Activated CD4-positive, alpha-beta T cell treated with anti-CD3 and anti-CD28 coated beads for 4 hours (primary cell): Measurements from ENCODE around the gene KCNQ1OT1.

Experiments used
- DNase-seq, 2 donors: peaks; one replicate each; pipeline ENCODE4 v3.0.0-alpha.2; 2020

KCNQ1OT1 gene

GRCh38 chr11:2580061-2580421 is 119.8 kb downstream of the KCNQ1OT1 start:
- DNase-seq: no peak

GRCh38 chr11:2579315-2580060 is 120.3 kb downstream of the KCNQ1OT1 start:
- no peak for DNase-seq

DNA sequence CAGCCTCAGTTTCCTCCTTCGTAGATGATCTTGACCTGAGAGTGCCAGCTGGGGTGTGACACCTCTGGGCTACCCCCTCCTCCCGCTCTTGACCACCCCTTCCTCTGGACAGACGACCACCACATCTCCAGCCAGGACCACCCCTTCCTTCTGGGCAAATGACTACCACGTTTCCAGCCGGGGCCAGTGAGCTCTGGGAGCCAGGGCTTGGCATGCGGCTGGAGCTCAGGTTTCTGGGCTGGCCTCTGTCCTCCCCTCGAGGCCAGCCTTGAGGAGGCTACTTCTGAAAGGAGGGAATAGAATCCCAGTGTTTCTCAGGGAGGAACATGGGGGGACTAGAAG is 120.9 kb downstream of the KCNQ1OT1 start:
- DNase-seq: no peak

GRCh38 chr11:2577991-2578928 is 121.5 kb downstream of the KCNQ1OT1 start:
- no peak for DNase-seq

DNA sequence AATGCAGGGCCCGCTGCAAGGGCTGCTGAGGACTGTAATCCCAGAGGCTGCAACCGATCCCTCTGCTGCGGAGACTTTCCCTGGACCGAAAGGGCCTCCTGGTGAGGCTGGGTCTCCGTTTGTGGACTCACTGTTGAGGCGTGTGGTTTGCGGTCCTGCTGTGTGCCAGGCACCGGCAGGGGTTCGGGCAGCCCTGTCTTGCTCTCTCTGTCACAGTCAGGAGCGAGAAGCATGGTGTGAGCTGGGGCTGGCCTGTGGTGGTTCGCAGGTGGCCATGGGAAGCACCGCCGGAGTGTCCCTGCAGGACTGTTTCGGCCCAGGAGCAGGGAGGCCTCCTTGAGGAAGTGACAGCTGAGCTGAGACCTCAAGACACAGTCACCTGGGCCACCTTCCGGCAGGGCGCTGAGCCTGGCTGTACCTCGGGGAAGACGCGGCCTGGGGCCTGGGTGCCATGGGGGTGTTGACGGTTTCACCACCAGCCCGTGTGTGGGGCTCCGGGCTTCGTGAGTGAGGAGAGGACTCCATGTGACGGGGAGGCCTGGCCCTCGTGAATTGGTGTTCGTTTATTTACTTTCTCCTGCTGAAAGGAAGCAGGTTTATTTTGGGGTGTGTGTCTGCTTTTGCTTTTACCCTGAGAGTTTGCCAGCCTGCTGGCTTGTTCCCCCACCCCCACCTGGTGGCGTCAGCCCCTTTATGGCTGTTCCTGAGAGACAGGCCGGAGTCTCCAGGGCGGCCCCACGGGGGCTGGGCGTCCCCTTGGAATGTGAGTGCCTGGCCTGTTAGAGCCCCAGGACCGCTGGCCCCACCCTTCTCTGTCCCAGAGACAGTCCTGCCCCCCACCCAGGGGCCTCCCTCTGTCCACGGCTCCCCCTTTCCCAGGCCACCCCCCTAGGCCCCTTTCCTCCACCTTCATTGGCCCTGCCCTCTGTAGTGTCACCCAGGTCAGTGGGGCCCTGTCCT is 122.5 kb downstream of the KCNQ1OT1 start:
- DNase-seq: no peak

DNA sequence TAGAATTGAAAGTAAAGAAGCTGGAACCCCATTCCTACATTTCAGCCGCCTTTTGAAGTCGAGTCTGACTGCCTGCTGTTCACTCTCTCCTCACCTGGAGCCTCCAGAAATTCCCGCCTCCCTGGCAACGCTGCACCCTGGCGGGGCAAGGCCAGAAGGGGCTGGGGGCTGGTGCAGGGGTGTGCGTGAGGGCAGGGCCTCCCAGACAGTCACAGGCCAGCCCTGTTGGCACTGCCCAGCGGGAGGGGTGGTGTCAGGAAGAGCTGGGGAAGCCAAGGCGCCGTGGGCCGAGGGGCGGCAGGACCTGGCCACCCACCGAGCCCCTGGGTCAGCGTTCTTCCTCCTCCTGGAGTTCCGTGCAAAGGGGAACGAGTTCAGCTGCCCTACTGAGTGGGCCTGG is 123.2 kb downstream of the KCNQ1OT1 start:
- DNase-seq: no peak

DNA sequence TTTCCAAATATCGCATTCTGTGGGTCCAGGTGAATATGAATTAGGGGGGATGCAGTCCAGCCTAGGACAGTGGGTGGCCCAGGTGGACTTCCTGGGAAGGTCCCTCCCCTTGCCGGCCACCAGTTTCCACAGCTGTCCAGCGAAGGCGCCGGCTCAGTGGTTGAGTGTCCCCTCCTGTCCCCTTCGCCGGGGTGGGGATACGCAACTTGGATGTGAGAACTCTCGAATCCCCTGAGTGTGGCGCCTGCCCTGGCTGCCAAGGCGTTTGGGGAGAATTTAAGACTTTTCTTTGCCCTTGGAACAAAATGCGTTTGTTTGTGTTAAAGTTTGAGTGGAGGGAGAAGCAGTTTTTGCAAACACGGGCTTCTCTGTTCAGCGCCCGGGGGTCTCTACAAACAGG is 123.7 kb downstream of the KCNQ1OT1 start:
- DNase-seq: no peak

GRCh38 chr11:2575591-2576051 is 124.2 kb downstream of the KCNQ1OT1 start:
- DNase-seq: no peak

DNA sequence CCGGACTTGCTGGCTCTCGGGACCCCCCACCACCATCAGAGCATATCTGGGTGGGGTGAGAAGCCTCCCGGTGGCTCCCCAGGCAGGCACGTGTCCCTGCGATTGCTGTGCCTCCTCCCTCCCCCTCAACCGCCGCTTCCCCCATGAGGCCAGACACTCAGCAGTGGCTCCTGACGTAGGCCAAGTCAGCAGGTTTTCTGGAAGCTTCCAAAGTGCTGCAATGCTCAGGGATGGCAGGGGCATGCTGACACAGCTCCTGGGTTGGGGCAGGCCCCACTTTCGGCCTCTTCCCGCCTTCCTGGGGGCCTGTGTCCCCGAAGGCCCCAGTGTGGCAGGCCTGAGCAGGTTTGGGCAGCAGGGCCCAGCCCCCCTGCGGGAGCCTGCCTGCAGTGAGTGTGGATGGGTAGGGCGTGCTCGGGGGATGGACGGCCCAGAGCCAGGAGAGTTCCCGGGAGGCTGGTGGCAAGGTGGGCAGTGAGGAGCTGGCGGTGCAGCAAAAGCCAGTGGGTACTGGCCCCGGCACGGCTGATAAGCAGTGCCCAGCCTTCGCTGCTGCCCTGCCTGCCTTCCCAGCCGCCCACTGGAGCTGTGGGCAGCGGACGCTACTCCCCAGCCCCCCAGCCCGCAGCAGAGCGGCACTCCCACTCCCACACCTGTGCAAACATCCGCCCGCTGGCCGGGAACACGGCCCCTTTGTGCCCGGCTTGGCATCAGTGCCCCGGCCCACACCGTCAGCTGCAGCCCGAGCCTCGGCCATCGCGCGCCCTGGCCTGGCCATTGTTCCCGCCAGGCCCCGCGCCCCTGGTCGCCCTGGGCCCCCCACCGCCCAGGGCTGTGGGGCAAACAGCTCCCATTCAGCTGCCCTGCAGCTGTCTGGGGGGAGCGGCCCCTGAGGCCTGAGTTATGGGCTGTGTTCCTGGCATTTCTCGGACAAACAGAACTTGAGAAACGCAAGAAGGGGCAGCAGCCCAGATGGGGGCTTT is 125.0 kb downstream of the KCNQ1OT1 start:
- no peak for DNase-seq

DNA sequence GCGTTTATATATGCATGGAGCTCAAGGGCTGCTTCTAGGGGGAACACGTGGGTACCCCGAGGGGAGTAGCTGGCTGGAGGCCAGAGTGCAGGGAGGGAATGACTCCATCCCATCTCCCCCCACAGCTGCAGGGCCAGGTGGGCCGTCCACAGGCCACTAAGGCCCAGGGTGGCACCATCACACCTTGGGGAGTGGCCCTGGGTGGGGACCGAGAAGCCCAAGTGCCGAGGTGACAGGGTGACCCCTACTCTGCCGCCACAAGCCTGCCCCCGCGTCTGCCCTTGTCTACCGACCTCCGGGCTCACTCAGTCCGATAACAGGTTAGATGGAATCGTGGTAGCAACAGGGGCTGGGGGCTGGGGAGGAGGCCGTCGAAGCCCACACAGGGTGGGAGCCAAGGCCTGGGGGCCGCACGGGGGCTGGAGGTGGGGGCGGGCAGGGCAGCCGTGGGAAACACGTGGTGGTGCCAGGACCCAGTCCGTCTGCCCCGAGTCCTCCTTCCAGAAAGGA is 125.7 kb downstream of the KCNQ1OT1 start:
- no peak for DNase-seq

DNA sequence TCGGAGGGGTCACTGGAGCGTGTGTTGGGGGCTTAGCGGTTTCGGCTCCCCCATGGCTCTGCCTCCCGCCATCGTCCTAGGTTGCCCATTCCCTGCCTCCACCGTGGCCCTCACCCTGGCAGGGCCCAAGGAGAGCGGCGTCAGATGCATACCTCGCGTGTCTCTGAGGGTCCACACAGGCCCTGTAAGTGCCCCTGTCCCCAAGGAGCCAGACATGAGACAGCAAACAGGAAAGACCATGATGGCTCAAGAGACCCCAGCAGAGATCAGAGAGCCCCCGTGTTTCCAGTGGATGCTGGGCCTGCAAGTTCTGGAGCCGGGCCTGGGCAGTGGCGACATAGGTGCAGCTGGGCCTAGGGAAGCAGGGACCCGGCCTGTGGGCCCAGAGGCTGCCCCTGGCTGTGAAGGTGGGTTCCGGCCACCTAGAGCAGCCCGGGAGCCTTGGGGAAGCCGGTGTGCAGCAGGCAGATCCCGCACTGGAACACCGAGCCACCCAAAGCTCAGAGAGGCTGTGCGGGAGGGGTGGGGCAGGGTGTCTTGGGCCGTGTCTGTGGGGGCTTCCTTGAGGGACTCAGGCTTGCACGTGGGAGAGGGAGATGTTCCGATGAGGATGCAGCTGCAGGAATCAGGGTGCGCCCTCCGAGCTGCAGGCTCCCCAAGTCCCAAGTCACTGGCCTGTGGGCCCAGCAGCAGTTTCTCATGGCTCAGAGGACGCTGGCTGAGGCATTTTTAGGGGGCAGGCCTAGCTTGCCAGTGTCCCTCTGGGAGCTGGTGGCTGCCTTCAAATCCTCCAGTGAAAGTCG is 126.4 kb downstream of the KCNQ1OT1 start:
- DNase-seq: no peak

DNA sequence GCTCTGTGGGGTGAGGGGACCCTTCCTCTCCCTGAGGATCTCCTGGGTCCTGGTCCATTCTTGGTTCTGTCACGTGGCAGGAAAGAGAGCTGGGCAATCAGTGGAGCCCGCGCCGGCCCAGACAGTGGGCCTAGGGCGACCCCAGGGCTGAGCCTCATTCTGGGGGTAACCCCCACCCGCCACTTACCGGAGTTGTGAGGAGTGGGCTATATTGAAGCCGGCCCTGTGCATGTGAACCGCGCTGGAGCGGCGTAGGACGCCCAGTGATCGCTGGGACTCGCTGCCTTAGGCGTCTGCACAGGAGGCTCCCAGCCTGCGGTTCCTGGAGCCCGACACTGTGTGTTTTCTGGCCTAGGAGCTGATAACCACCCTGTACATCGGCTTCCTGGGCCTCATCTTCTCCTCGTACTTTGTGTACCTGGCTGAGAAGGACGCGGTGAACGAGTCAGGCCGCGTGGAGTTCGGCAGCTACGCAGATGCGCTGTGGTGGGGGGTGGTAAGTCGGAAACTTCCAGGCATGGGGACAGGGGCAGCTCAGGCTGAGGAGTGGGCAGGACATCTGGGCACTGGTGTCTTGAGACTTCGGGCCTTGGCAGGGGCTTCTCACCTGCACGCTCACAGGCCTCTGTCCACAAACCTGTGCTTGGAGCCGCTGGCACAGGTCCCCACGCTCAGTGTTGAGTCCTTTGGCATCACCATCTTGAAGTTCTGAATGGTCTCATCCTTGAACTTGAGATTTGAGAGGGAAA is 127.1 kb downstream of the KCNQ1OT1 start:
- no peak for DNase-seq

DNA sequence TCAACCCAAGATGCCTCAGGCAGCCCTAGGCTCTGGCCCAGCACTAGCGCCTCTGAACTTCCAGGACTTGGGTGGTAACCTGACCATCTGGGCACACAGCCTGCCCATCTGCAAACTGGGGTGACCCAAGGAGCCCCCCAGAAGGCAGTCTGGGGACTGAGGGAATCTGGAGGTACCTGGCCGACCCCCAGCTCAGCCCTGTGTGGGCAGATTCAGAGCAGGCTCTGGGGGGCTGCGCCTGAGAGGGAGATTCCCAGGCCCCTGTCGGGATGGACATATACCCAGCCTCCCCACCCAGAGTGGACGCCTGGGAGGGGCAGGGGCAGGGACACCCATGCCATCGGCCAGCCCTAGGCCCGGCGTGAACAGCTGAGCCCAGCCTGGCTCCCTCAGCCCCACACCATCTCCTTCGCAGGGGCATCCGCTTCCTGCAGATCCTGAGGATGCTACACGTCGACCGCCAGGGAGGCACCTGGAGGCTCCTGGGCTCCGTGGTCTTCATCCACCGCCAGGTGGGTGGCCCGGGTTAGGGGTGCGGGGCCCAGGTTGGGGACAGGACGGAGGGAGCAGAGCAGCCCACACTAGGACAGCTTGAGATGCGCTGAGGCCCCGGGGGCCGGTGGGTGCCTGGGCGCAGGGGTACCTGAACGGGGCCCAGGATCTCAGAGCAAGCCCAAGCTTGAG is 128.1 kb downstream of the KCNQ1OT1 start:
- no peak for DNase-seq

DNA sequence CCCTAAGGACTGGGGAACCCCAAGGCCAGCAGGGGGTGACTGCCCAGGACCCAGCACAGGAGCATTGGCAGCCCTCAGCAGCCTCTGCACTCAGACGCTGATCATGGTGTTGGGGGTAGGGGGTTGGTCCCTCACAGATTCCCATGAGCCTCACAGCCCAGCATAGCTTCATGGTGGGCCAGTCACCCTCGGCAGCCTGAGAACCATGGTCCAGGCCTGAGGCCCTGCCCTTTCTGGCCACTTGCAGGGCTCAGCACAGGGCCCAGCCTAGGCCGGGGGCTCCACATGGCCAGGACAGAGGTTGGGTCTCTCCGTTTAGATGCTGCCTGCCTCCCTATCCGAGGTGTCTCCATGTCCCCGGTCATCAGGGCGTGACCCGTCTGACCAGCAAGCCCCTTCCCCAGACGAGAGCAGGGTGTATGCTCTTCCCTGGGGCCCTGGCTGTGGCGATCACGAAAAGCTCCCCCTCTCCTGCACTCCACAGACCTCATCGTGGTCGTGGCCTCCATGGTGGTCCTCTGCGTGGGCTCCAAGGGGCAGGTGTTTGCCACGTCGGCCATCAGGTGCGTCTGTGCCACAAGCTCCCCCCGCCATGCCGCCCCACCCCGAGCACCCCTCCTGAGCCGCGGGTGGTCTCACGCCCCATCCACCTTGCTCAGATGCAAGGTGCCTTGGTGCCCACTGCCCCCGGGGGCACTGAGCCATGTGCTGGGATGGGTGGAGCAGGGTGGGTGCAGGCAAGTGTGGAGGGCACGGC is 128.8 kb downstream of the KCNQ1OT1 start:
- DNase-seq: no peak

GRCh38 chr11:2570211-2570811 is 129.5 kb downstream of the KCNQ1OT1 start:
- DNase-seq: no peak

DNA sequence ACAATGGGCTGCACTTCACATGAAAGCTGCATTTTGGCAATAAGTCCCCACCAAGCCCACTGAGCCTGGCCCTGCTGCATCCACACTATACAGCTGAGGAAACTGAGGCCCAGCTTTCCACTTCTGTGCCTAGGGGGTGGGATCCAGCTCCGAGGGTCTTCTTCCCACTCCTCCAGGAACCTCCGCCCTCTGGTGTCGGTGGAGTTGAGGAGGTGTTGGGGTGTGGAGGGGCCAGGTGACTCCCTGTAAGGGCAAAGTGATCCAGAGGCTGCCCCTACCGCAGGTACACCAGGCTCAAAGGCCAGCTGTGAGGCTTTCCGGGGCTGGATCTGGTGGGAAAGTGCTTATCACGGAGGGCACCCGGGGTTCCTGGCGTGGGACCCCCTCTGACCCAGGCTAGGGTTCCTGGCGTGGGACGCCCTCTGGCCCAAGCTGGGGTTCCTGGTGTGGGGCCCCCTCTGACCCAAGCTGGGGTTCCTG is 130.0 kb downstream of the KCNQ1OT1 start:
- DNase-seq: no peak

DNA sequence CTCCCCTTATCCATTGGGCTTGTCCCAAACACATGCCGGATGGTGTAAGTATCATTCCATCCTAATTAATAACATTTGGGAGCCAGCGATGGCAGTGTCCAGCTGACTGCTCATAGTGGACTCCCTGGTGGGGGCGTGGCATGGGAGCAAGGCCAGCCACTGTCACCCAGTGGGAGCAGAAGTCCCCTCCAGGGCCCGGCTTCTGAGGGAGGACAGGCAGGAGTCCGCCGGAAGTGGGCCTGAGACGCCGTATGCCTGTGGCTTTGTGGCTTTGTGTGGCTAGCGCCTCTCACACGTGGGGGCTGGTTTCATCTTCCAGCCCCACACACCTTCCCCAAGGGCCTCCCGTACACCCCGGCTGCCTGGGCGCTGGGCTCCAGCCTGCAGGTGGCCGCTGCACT is 130.5 kb downstream of the KCNQ1OT1 start:
- DNase-seq: no peak
